ENCODE data around the gene CPEB4.

CPEB4 gene

GRCh38 chr5:173953528-173954090 lies 65.5 kb downstream of the CPEB4 start:
- DNase-seq = no peak

- no peak for DNase-seq
These were observed 66.7 kb downstream of the CPEB4 start for GRCh38 chr5:173954671-173955521.

GRCh38 chr5:173960986-173961385 lies 72.8 kb downstream of the CPEB4 start:
- no peak for DNase-seq

GRCh38 chr5:173961418-173961817 lies 73.3 kb downstream of the CPEB4 start:
- no peak for DNase-seq

GRCh38 chr5:173962436-173962972 lies 74.4 kb downstream of the CPEB4 start:
- no peak for DNase-seq

- no peak for DNase-seq
These were observed 75.2 kb downstream of the CPEB4 start for GRCh38 chr5:173963182-173963838.

- no peak for DNase-seq
These were observed 75.8 kb downstream of the CPEB4 start for GRCh38 chr5:173963867-173964441.

- DNase-seq = no peak
These were observed 76.4 kb downstream of the CPEB4 start for GRCh38 chr5:173964506-173964905.

- no peak for DNase-seq
These were observed 79.1 kb downstream of the CPEB4 start for GRCh38 chr5:173967241-173967640.

GRCh38 chr5:173968154-173968797 lies 80.1 kb downstream of the CPEB4 start:
- DNase-seq = no peak

GRCh38 chr5:173969167-173970049 lies 81.3 kb downstream of the CPEB4 start:
- DNase-seq = no peak

GRCh38 chr5:173970878-173971650 lies 82.9 kb downstream of the CPEB4 start:
- peak; percentile 11 for DNase-seq

- DNase-seq = no peak
These were observed 83.7 kb downstream of the CPEB4 start for GRCh38 chr5:173971681-173972345.

GRCh38 chr5:173972607-173972924 lies 84.4 kb downstream of the CPEB4 start:
- no peak for DNase-seq

GRCh38 chr5:173972925-173973615 lies 84.9 kb downstream of the CPEB4 start:
- peak; percentile 74 for DNase-seq

- no peak for DNase-seq
These were observed 85.4 kb downstream of the CPEB4 start for GRCh38 chr5:173973616-173973969.

GRCh38 chr5:173974688-173975239 lies 86.6 kb downstream of the CPEB4 start:
- no peak for DNase-seq

- no peak for DNase-seq
These were observed 93.1 kb downstream of the CPEB4 start for GRCh38 chr5:173981185-173981761.

GRCh38 chr5:173984218-173984617 lies 96.1 kb downstream of the CPEB4 start:
- no peak for DNase-seq
